IMR-90 (cell line): ENCODE measurements around the gene POFUT1. TPM values are rescaled to one million over a fixed set of nuclear protein-coding genes. Genes with fewer than 3 reads are reported as not detected.

Source experiments
- ATAC-seq: fragments of 200-7000 bp; cut with Tn5 transposase; 2 replicates; pipeline ENCODE4 v1.9.1; 2020; ENCODE audit warnings: low read depth, mild to moderate bottlenecking, moderate library complexity
- BruUV-seq: library from RNA; stranded (reverse); fragments of 400-500 nt; replicated peaks from 2 replicates; lab custom pipeline; 2021; lab: Mats Ljungman, UMichigan
- CTCF ChIA-PET: fragments of 300-600 bp; formaldehyde crosslinking; extraction: SDS; loops from one replicate; lab custom pipeline; 2021; ENCODE audit warnings: antibody characterized with exemption; lab: Yijun Ruan, JAX
- POLR2A ChIA-PET: fragments of 300-600 bp; sonication (Branson Sonifier 250); formaldehyde crosslinking; loops from one replicate; lab custom pipeline; 2022; ENCODE audit warnings: antibody characterized with exemption; ENCODE audit not compliant: unreplicated experiment; lab: Charles Lee
- DNase-seq: peaks from one replicate; pipeline ENCODE4 v3.0.0; 2013
- H2AFZ ChIP-seq: replicated peaks from 2 replicates; pipeline ENCODE3; 2013; ENCODE audit warnings: low read length, mild to moderate bottlenecking; ENCODE audit not compliant: poor library complexity
- H2AK5ac ChIP-seq: 2 replicates; pipeline ENCODE4 v1.6.1; 2013; ENCODE audit warnings: low read depth, low read length, inconsistent platforms
- H2AK9ac ChIP-seq: replicated peaks from 2 replicates; pipeline ENCODE3; 2013; ENCODE audit warnings: mild to moderate bottlenecking, low read depth, low read length, moderate library complexity; ENCODE audit not compliant: poor library complexity
- H2BK120ac ChIP-seq: 2 replicates; pipeline ENCODE4 v1.6.1; 2013; ENCODE audit warnings: low read depth, low read length, inconsistent platforms
- H2BK15ac ChIP-seq: 3 replicates; pipeline ENCODE4 v1.6.1; 2013; ENCODE audit warnings: low read depth, low read length, inconsistent platforms
- H2BK20ac ChIP-seq: 2 replicates; pipeline ENCODE4 v1.6.1; 2013; ENCODE audit warnings: low read depth, mild to moderate bottlenecking, inconsistent platforms, low read length, moderate library complexity
- H2BK5ac ChIP-seq: 2 replicates; pipeline ENCODE4 v1.6.1; 2013; ENCODE audit warnings: mild to moderate bottlenecking, low read depth, low read length, inconsistent platforms; ENCODE audit not compliant: poor library complexity, severe bottlenecking
- H3K14ac ChIP-seq: replicated peaks from 2 replicates; pipeline ENCODE4 v1.6.1; 2013; ENCODE audit warnings: low read depth, low read length, inconsistent platforms
- H3K18ac ChIP-seq: 2 replicates; pipeline ENCODE4 v1.6.1; 2013; ENCODE audit warnings: low read depth, low read length, control low read depth
- H3K23ac ChIP-seq: 2 replicates; pipeline ENCODE4 v1.6.1; 2013; ENCODE audit warnings: low read depth, low read length, inconsistent platforms
- H3K27ac ChIP-seq: 2 replicates; pipeline ENCODE4 v1.5.1; 2013; ENCODE audit warnings: mild to moderate bottlenecking, control low read depth, low read length; ENCODE audit not compliant: insufficient read depth
- H3K27me3 ChIP-seq: 2 replicates; pipeline ENCODE4 v1.6.1; 2013; ENCODE audit warnings: low read length; ENCODE audit not compliant: control insufficient read depth, insufficient read depth
- H3K36me3 ChIP-seq: 2 replicates; pipeline ENCODE4 v1.6.1; 2013; ENCODE audit warnings: low read length, mixed read lengths; ENCODE audit not compliant: control insufficient read depth, insufficient read depth
- H3K4ac ChIP-seq: 2 replicates; pipeline ENCODE4 v1.6.1; 2013; ENCODE audit warnings: low read depth, low read length, inconsistent platforms
- H3K4me1 ChIP-seq: 2 replicates; pipeline ENCODE4 v1.6.1; 2013; ENCODE audit warnings: low read length, mixed read lengths; ENCODE audit not compliant: control insufficient read depth, insufficient read depth
- H3K4me2 ChIP-seq: 2 replicates; pipeline ENCODE4 v1.6.1; 2013; ENCODE audit warnings: low read depth, mild to moderate bottlenecking, control low read depth, low read length, moderate library complexity
- H3K4me3 ChIP-seq: 2 replicates; pipeline ENCODE4 v1.5.1; 2013; ENCODE audit warnings: low read depth, mild to moderate bottlenecking, control low read depth, low read length, moderate library complexity; ENCODE audit not compliant: insufficient read depth
- H3K56ac ChIP-seq: 2 replicates; pipeline ENCODE4 v1.6.1; 2013; ENCODE audit warnings: low read length, inconsistent platforms; ENCODE audit not compliant: insufficient read depth; ENCODE audit errors: extremely low read depth
- H3K79me1 ChIP-seq, 2 experiments: 2 replicates each; pipeline ENCODE4 v1.6.1; 2013; ENCODE audit warnings: low read length in 2 of 2, inconsistent platforms in 1 of 2, low read depth in 1 of 2
- H3K9ac ChIP-seq: 2 replicates; pipeline ENCODE4 v1.6.1; 2013; ENCODE audit warnings: low read depth, low read length, control low read depth
- H3K9me1 ChIP-seq: 2 replicates; pipeline ENCODE4 v1.6.1; 2013; ENCODE audit warnings: low read length, inconsistent platforms; ENCODE audit not compliant: insufficient read depth
- H3K9me3 ChIP-seq: 2 replicates; pipeline ENCODE4 v1.6.1; 2013; ENCODE audit warnings: low read length; ENCODE audit not compliant: control insufficient read depth, insufficient read depth
- H4K20me1 ChIP-seq: 2 replicates; pipeline ENCODE4 v1.6.1; 2013; ENCODE audit warnings: low read length, inconsistent platforms; ENCODE audit not compliant: insufficient read depth
- H4K5ac ChIP-seq: 2 replicates; pipeline ENCODE4 v1.6.1; 2013; ENCODE audit warnings: mild to moderate bottlenecking, low read depth, low read length, control low read depth
- H4K8ac ChIP-seq, 2 experiments: 2 replicates each; pipeline ENCODE4 v1.6.1; 2013; ENCODE audit warnings: low read depth in 2 of 2, low read length in 2 of 2, control low read depth in 1 of 2, inconsistent platforms in 1 of 2
- H4K91ac ChIP-seq: 2 replicates; pipeline ENCODE4 v1.6.1; 2013; ENCODE audit warnings: low read depth, low read length, inconsistent platforms; ENCODE audit not compliant: insufficient read depth
- CHD1 ChIP-seq: IDR thresholded peaks from 2 replicates; pipeline ENCODE4 v1.6.1; 2012; ENCODE audit warnings: low read depth, low read length, improper control_type of control experiment
- NFE2L2 ChIP-seq: fragments of 150-350 bp; IDR thresholded peaks from 2 replicates; pipeline ENCODE4 v1.6.1; 2016; ENCODE audit warnings: low read depth, mild to moderate bottlenecking, low read length
- RAD21 ChIP-seq: IDR thresholded peaks from 2 replicates; pipeline ENCODE4 v1.6.1; 2012; ENCODE audit warnings: low read length, improper control_type of control experiment
- RFX5 ChIP-seq: IDR thresholded peaks from 2 replicates; pipeline ENCODE4 v1.8.0; 2012; ENCODE audit warnings: low read depth, mild to moderate bottlenecking, low read length, moderate library complexity
- SMC3 ChIP-seq: fragments of 150-350 bp; IDR thresholded peaks from 2 replicates; pipeline ENCODE4 v1.6.1; 2016; ENCODE audit warnings: low read depth, mild to moderate bottlenecking, antibody characterized with exemption, low read length, moderate library complexity
- WGBS, 2 experiments: methylation state at CpG; one replicate each; pipeline versions ENCODE4 v1.1.5 to v1.1.7; 2013; ENCODE audit warnings: missing lambda C conversion rate in 2 of 2; ENCODE audit not compliant: insufficient read length in 1 of 2; ENCODE audit errors: extremely low coverage in 2 of 2; 5-methylcytosine and 5-hydroxymethylcytosine counted together
- dilution Hi-C: fragments of 300-500 bp; cut with HindIII; formaldehyde crosslinking; loops from one replicate; pipeline ENCODE4 v1.14.3; 2018; ENCODE audit warnings: low sequenced_read_pairs; ENCODE audit not compliant: unreplicated experiment
- in situ Hi-C: fragments of 300-500 bp; cut with MboI; formaldehyde crosslinking; loops from 3 replicates; pipeline ENCODE4 v1.14.3; 2019; ENCODE audit warnings: low sequenced_read_pairs, inconsistent platforms, mixed read lengths
- intact Hi-C: fragments of 100-400 bp; cut with micrococcal nuclease; formaldehyde crosslinking; loops from 2 replicates; pipeline ENCODE4 v1.10.0; 2022
- polyA plus RNA-seq, 3 experiments: library from polyadenylated mRNA; depleted of rRNA; stranded (reverse); fragments of >200 nt; gene quantifications; 2 replicates each; pipeline ENCODE4 v1.2.3, GENCODE V29; 2012; ENCODE audit warnings: low replicate concordance in 1 of 3
- total RNA-seq: library from RNA; depleted of rRNA; stranded (reverse); fragments of >200 nt; gene quantifications from 2 replicates; pipeline ENCODE4 v1.2.3, GENCODE V29; 2012
- TF ChIP-seq, protein P1 (sequence below): fragments of 150-350 bp; IDR thresholded peaks from 2 replicates; pipeline ENCODE4 v1.6.1; 2016; ENCODE audit warnings: low read depth, mild to moderate bottlenecking, low read length, moderate library complexity, borderline replicate concordance

Gene POFUT1
- total and polyA plus RNA-seq, 2 of the 4 experiments (the other 2 are of a cell fraction) = 25.5 to 41.1 TPM

DNA sequence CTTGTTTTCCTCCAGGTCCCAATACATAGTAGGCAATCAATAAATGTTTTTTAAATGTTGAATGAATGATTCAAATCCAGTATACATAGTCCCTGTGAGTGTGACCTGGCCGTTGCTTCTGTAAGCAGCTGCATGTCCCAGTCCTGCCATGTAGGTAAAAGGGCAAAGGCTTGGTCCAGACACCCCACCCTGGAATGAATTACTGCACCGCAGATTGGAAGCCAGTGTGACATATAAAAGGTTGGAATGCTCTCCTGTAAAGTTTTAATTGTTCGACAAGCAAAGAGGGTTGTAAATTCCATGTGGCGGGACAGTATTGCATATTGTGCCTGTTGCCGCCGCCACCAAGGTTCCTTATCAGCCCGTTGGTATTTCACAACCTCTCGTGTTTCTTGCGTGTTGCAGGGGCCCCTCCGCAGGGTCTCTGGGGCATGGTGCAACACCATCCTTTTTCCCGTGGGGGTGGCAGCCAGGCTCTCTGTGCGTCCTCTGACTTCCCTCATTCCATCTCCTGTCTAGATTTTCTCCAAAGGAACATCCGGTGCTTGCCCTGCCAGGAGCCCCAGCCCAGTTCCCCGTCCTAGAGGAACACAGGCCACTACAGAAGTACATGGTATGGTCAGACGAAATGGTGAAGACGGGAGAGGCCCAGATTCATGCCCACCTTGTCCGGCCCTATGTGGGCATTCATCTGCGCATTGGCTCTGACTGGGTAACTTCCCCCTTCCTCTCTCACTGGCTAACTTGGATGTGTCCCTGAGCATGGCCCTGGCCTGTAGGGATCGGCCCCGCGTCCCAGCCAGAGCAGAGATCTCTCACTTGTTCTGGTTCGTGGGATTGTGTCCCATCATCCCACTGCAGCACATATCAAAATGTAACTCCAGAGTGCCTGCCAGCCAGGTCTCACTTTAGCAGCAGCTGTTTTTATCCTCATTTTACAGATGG is 20.3 kb downstream of the POFUT1 start:
- H4K5ac ChIP-seq = no peak overlapping the region
- no peak overlapping the region for H4K8ac ChIP-seq
- no peak overlapping the region for H2AFZ ChIP-seq
- H3K9me1 ChIP-seq = peaks cover 7% of the 10 kb centered on the region
- in situ Hi-C loops (no loop called here), dilution Hi-C loops (no loop called here), intact Hi-C loops (no loop called here)
- no peaks in the 10 kb centered on the region for H3K4me1 ChIP-seq
- H2AK5ac ChIP-seq = no peak overlapping the region
- H3K4me2 ChIP-seq = no peak overlapping the region
- H3K27ac ChIP-seq = no peak overlapping the region
- TF ChIP-seq NFE2L2 = no peak
- no peak for TF ChIP-seq RFX5
- TF ChIP-seq RAD21 = no peak
- TF ChIP-seq, protein P1, sequence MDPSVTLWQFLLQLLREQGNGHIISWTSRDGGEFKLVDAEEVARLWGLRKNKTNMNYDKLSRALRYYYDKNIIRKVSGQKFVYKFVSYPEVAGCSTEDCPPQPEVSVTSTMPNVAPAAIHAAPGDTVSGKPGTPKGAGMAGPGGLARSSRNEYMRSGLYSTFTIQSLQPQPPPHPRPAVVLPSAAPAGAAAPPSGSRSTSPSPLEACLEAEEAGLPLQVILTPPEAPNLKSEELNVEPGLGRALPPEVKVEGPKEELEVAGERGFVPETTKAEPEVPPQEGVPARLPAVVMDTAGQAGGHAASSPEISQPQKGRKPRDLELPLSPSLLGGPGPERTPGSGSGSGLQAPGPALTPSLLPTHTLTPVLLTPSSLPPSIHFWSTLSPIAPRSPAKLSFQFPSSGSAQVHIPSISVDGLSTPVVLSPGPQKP = no peak
- TF ChIP-seq SMC3 = no peak
- TF ChIP-seq CHD1 = no peak
- no peaks in the 10 kb centered on the region for H3K9me3 ChIP-seq
- H3K36me3 ChIP-seq = peaks cover 43% of the 10 kb centered on the region
- no peak overlapping the region for H2BK15ac ChIP-seq
- no peak for ATAC-seq
- H2BK5ac ChIP-seq = no peak overlapping the region
- H2BK120ac ChIP-seq = no peak overlapping the region
- H4K91ac ChIP-seq = no peak overlapping the region
- H3K56ac ChIP-seq = no peak overlapping the region
- peaks cover 3 to 8% of the 10 kb centered on the region in 2 experiments; a peak in 2 of 4 replicates for H3K79me1 ChIP-seq
- no peak overlapping the region for H3K4ac ChIP-seq
- H4K20me1 ChIP-seq = no peaks in the 10 kb centered on the region; the same call in 1 of the 2 replicates
- no peak overlapping the region for H3K4me3 ChIP-seq
- no TSS peak for BruUV-seq
- H3K9ac ChIP-seq = no peak overlapping the region
- ChIA-PET POLR2A (no interaction called here), CTCF (no interaction called here)
- H2BK20ac ChIP-seq = no peak overlapping the region
- 78% methylated on average over 10 of the region's 22 CpGs; no CpG with 5 or more reads in 1 of the 2 experiments for WGBS, 2 experiments
- H3K18ac ChIP-seq = no peak overlapping the region
- no peaks in the 10 kb centered on the region for H3K27me3 ChIP-seq
- no peak overlapping the region for H2AK9ac ChIP-seq
- H3K14ac ChIP-seq = no peak overlapping the region
- H3K23ac ChIP-seq = no peak overlapping the region
- DNase-seq = no peak
